Measurements from ENCODE around the gene TEX13A.
A peak's percentile ranks its signal among the peaks of the same experiment; 100 is the strongest.

The TEX13A gene

GRCh38 chrX:105189093-105189492, 31.4 kb downstream of the TEX13A start:
- H3K4me2 ChIP-seq: no peak overlapping the region
- no peaks in the 10 kb centered on the region for H3K27me3 ChIP-seq
- no peaks in the 10 kb centered on the region for H3K36me3 ChIP-seq
- H3K9me3 ChIP-seq: no peaks in the 10 kb centered on the region
- H3K4me1 ChIP-seq: no peaks in the 10 kb centered on the region
- no peak overlapping the region for H3K9ac ChIP-seq
- no peak overlapping the region for H3K27ac ChIP-seq
- H3K4me3 ChIP-seq: no peak overlapping the region
- no peak for TF ChIP-seq Cebpa-rat (IDR thresholded peaks at IDR 0.05)
- H4K20me1 ChIP-seq: no peaks in the 10 kb centered on the region

GRCh38 chrX:105179644-105180043, 40.9 kb downstream of the TEX13A start:
- Histone ChIP-seq H3K4me2 (no peak overlapping the region), H3K9me3 (peaks cover 5% of the 10 kb centered on the region; the same call in 1 of the 2 replicates), H3K9ac (no peak overlapping the region), H3K4me1 (no peaks in the 10 kb centered on the region), H3K4me3 (no peak overlapping the region), H3K36me3 (no peaks in the 10 kb centered on the region), H4K20me1 (no peaks in the 10 kb centered on the region), H3K27ac (no peak overlapping the region), H3K27me3 (no peaks in the 10 kb centered on the region)
- TF ChIP-seq Cebpa-rat (IDR thresholded peaks at IDR 0.05): peak; percentile 57; the same call in 1 of the 2 replicates

GRCh38 chrX:105173071-105173470, 47.4 kb downstream of the TEX13A start:
- Histone ChIP-seq H3K4me2 (no peak overlapping the region), H3K9me3 (no peaks in the 10 kb centered on the region), H3K27me3 (no peaks in the 10 kb centered on the region), H3K4me3 (no peak overlapping the region), H3K36me3 (no peaks in the 10 kb centered on the region), H3K4me1 (no peaks in the 10 kb centered on the region), H3K27ac (no peak overlapping the region), H4K20me1 (no peaks in the 10 kb centered on the region), H3K9ac (no peak overlapping the region)
- TF ChIP-seq Cebpa-rat (IDR thresholded peaks at IDR 0.05): no peak
